Suprapubic skin (tissue), 4 donors: Measurements from ENCODE around the gene FRMPD2. TPM values are rescaled to one million over a fixed set of nuclear protein-coding genes. Genes with fewer than 3 reads are reported as not detected.

ENCODE experiments used
- DNase-seq, 2 donors: peaks; one replicate each; pipeline ENCODE4 v3.0.0-alpha.2; 2019; ENCODE audit warnings: low spot score in 2 of 2
- H3K27ac ChIP-seq: fragments of 200-600 bp; sonication (generic); one replicate; pipeline ENCODE4 v1.5.1; 2019
- H3K27me3 ChIP-seq: fragments of 200-600 bp; sonication (generic); one replicate; pipeline ENCODE4 v1.5.1; 2019
- H3K36me3 ChIP-seq: fragments of 200-600 bp; sonication (generic); one replicate; pipeline ENCODE4 v1.5.1; 2019
- H3K4me1 ChIP-seq: fragments of 200-600 bp; sonication (generic); one replicate; pipeline ENCODE4 v1.5.1; 2019
- H3K4me3 ChIP-seq: fragments of 200-600 bp; sonication (generic); one replicate; pipeline ENCODE4 v1.5.1; 2019; ENCODE audit warnings: mild to moderate bottlenecking
- H3K9me3 ChIP-seq: fragments of 200-600 bp; sonication (generic); one replicate; pipeline ENCODE4 v1.5.1; 2019
- CTCF ChIP-seq, 2 donors: fragments of 200-600 bp in 1 of 2; fragments of 450-650 bp in 1 of 2; sonication (generic) in 1 of 2; IDR thresholded peaks; one replicate each; pipeline ENCODE4 v1.5.1; 2016 to 2019; ENCODE audit warnings: antibody characterized with exemption in 2 of 2, mild to moderate bottlenecking in 1 of 2, moderate library complexity in 1 of 2
- EP300 ChIP-seq: sonication (generic); formaldehyde crosslinking; IDR thresholded peaks from one replicate; pipeline ENCODE4 v1.6.1; 2017; ENCODE audit warnings: antibody characterized with exemption
- POLR2A ChIP-seq, 2 donors: fragments of 450-650 bp; IDR thresholded peaks; one replicate each; pipeline ENCODE4 v1.6.1; 2017; ENCODE audit warnings: antibody characterized with exemption in 2 of 2, mild to moderate bottlenecking in 2 of 2, moderate library complexity in 2 of 2
- POLR2AphosphoS5 ChIP-seq, 3 donors: sonication (generic); formaldehyde crosslinking; IDR thresholded peaks; one replicate each; pipeline ENCODE4 v1.6.1; 2017; ENCODE audit warnings: antibody characterized with exemption in 3 of 3
- WGBS: methylation state at CpG from one replicate; pipeline ENCODE4 v1.1.5; 2018; 5-methylcytosine and 5-hydroxymethylcytosine counted together
- total RNA-seq, 4 donors: library from RNA; depleted of rRNA; stranded (reverse); fragments of >200 nt; gene quantifications; one replicate each; pipeline ENCODE4 v1.1.0, GENCODE V29; 2016

The FRMPD2 gene
- total RNA-seq, 4 donors from 2014 or later = 0.72 TPM; not detected in 3

- H3K4me1 ChIP-seq = no peaks in the 10 kb centered on the region
- no peak for TF ChIP-seq EP300
- no peak for TF ChIP-seq CTCF (IDR thresholded peaks at IDR 0.05)
- TF ChIP-seq POLR2AphosphoS5 (IDR thresholded peaks at IDR 0.05) = no peak
- TF ChIP-seq POLR2A (IDR thresholded peaks at IDR 0.05) = no peak
- H3K27me3 ChIP-seq = no peaks in the 10 kb centered on the region
- 72% methylated on average over 2 of the region's 2 CpGs for WGBS
- H3K36me3 ChIP-seq = no peaks in the 10 kb centered on the region
- H3K9me3 ChIP-seq = no peaks in the 10 kb centered on the region
- H3K4me3 ChIP-seq = no peak overlapping the region
- H3K27ac ChIP-seq = no peak overlapping the region
- no peak for DNase-seq
Observed at GRCh38 chr10:48273741-48274140, 755 bp downstream of the FRMPD2 start.

- no peaks in the 10 kb centered on the region for H3K36me3 ChIP-seq
- H3K27ac ChIP-seq = no peak overlapping the region
- WGBS = 94% methylated on average over 2 of the region's 2 CpGs
- TF ChIP-seq POLR2AphosphoS5 (IDR thresholded peaks at IDR 0.05) = no peak
- no peak for TF ChIP-seq EP300
- no peak for TF ChIP-seq CTCF (IDR thresholded peaks at IDR 0.05)
- TF ChIP-seq POLR2A (IDR thresholded peaks at IDR 0.05) = no peak
- no peaks in the 10 kb centered on the region for H3K4me1 ChIP-seq
- DNase-seq = no peak
- no peak overlapping the region for H3K4me3 ChIP-seq
- H3K9me3 ChIP-seq = no peaks in the 10 kb centered on the region
- no peaks in the 10 kb centered on the region for H3K27me3 ChIP-seq
Observed at GRCh38 chr10:48272682-48273081, 1.8 kb downstream of the FRMPD2 start.

GRCh38 chr10:48271047-48271730 lies 3.3 kb downstream of the FRMPD2 start:
- H3K36me3 ChIP-seq = no peaks in the 10 kb centered on the region
- WGBS = 58% methylated on average over 5 of the region's 5 CpGs
- no peak for DNase-seq
- H3K4me1 ChIP-seq = no peaks in the 10 kb centered on the region
- H3K9me3 ChIP-seq = no peaks in the 10 kb centered on the region
- no peak overlapping the region for H3K4me3 ChIP-seq
- TF ChIP-seq POLR2AphosphoS5 (IDR thresholded peaks at IDR 0.05) (no peak), POLR2A (IDR thresholded peaks at IDR 0.05) (no peak), EP300 (no peak), CTCF (IDR thresholded peaks at IDR 0.05) (no peak)
- no peaks in the 10 kb centered on the region for H3K27me3 ChIP-seq
- no peak overlapping the region for H3K27ac ChIP-seq

GRCh38 chr10:48266528-48266927 lies 8.0 kb downstream of the FRMPD2 start:
- Histone ChIP-seq H3K9me3 (no peaks in the 10 kb centered on the region), H3K4me1 (no peaks in the 10 kb centered on the region), H3K36me3 (no peaks in the 10 kb centered on the region), H3K27ac (no peak overlapping the region), H3K27me3 (no peaks in the 10 kb centered on the region), H3K4me3 (no peak overlapping the region)
- DNase-seq = no peak
- TF ChIP-seq POLR2AphosphoS5 (IDR thresholded peaks at IDR 0.05) (no peak), POLR2A (IDR thresholded peaks at IDR 0.05) (no peak), EP300 (no peak), CTCF (IDR thresholded peaks at IDR 0.05) (no peak)
- 79% methylated on average over 4 of the region's 4 CpGs for WGBS

GRCh38 chr10:48258105-48258504 lies 16.4 kb downstream of the FRMPD2 start:
- no peak overlapping the region for H3K27ac ChIP-seq
- no peak for TF ChIP-seq EP300
- no peak for TF ChIP-seq CTCF (IDR thresholded peaks at IDR 0.05)
- TF ChIP-seq POLR2AphosphoS5 (IDR thresholded peaks at IDR 0.05) = no peak
- TF ChIP-seq POLR2A (IDR thresholded peaks at IDR 0.05) = no peak
- H3K9me3 ChIP-seq = no peaks in the 10 kb centered on the region
- no peaks in the 10 kb centered on the region for H3K27me3 ChIP-seq
- peaks cover 7% of the 10 kb centered on the region for H3K4me1 ChIP-seq
- WGBS = 56% methylated on average over 1 of the region's 1 CpG
- no peak overlapping the region for H3K4me3 ChIP-seq
- no peaks in the 10 kb centered on the region for H3K36me3 ChIP-seq
- DNase-seq = no peak
